ENCODE measurements around the gene TEX10.

Gene TEX10

GRCh38 chr9:100285601-100286000 is 67.1 kb downstream of the TEX10 start:
- DNase-seq (ENCODE audit: low read depth, low spot score): no peak

GRCh38 chr9:100285080-100285479 is 67.7 kb downstream of the TEX10 start:
- DNase-seq (ENCODE audit: low read depth, low spot score): no peak

DNA sequence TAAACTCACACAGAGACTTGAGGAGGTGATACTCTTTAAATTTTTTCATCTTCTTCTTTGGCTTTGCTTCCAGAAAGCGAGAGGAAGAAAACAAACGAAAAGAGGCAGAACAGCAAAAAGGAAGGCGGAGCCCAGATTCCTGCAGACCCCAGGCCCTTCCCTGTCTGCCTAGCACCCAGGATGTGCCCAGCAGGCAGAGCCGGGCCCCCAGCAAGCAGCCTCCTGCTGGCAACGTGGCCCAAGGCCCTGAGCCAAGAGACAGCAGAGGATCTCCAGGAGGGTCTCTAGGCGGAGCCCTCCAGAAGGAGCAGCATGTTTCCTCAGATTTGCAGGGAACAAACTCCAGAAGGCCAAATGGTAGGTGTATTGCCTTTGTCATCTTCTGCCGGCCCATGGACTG is 68.5 kb downstream of the TEX10 start:
- DNase-seq (ENCODE audit: low read depth, low spot score): no peak

DNA sequence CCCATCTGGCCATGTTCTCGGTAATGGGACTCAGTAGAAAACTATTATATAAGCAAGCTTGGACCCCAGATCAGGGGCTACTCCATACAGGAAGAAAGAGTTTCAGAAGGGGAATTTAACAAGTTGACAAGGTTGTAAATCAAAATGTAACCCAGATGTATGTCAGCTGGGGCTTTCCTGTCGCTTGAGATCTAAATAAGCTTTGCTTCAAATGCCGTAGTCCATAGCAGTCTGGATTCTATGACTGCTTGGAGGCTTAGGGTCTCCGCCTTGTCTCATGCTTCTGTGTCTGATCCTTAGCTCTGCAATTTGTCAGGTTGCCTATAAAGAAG is 70.4 kb downstream of the TEX10 start:
- no peak for DNase-seq (ENCODE audit: low read depth, low spot score)

DNA sequence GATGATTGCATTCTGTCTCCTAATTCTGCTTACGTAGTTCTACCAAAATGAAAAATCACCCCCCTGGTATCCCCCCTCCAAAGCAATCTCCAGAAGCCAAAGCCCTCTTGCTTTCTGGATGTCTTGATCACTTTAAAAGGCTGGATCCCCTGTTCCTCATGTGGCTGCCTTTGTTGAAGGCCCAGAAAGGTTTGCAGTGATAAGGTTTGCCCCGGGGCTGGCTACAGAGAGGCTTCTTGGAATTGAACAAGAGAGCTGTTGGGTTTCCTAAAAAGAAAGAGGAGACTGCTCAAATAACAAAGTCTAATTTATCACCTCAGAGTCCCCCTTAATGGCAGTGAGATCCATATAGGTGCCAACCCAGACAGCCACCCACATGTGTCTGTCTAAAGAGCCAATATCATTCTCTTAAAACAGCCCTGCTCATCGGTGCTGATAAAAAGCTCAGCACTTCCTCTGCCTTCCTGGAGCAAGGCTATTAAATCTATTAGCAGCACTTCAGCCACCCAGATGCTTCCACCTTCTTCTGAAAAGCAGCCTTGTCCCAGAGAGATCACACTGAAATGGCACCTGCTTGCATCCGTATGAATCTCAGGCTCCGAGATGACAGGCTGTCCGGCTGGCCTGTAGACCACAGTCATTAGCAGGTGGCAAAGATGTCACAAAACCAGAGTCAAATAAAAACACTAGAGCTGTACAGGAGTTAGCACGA is 70.9 kb downstream of the TEX10 start:
- DNase-seq (ENCODE audit: low read depth, low spot score): no peak

DNA sequence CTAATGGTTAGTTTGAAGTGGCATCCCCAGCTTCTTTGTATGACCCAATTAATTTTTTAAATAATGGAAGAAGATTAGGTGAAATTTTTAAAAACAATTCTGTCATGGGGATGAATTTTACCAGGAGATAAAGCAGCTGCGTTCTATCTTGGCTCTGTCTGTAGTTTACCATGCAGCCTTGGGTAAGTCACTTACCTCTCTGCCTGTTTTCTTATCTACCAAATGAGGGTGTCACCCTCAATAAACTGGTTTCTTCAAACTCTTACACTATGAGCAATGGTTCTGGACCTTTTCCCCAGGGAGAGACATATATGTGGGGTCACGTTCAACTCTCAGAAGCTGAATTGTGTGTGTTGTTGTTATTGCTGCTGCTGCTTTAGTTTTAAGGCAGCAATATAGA is 71.7 kb downstream of the TEX10 start:
- no peak for DNase-seq (ENCODE audit: low read depth, low spot score)

DNA sequence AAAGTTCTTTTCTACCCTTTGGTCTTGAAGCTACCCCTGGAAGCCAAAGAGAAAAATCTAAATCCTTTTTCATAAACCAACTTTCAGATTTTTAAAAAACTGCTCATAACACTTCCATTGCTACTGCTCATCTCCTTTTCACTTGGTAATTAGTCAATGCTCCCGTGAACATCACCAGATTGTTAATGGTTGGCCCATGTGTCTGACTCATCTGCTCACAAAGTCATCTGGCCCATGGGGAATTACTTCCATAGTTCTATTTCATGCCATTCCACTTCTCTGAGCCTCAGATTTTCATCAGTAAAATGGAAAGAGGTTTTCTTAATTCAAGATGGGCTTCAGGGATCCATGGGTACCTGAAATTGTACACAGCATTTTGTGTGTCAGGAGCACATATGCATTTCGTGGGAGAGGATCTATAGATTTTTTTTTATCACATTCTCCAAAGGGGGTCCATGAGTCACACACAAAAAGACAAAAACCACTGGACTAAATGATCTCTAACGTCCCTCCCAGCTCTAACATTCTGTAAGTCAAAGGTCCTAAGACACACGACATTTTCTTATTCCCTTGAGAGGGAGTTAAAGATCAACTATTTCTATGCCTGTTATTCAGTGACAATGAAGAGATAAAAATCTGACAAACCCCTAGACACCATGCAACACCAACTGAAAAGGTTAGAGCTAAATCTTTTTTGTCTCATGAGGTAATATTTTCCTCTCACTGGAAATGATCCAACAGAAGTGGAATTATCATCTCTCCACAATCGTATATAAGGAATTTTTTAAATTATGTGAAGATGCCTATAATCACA is 75.4 kb downstream of the TEX10 start:
- no peak for DNase-seq (ENCODE audit: low read depth, low spot score)

- DNase-seq (ENCODE audit: low read depth, low spot score): no peak
Measured at GRCh38 chr9:100269656-100270055, 83.1 kb downstream of the TEX10 start.

- no peak for DNase-seq (ENCODE audit: low read depth, low spot score)
Measured at GRCh38 chr9:100268271-100268670, 84.5 kb downstream of the TEX10 start.

- DNase-seq (ENCODE audit: low read depth, low spot score): no peak
Measured at GRCh38 chr9:100267211-100267610, 85.5 kb downstream of the TEX10 start.

All from activated CD4-positive, CD25-positive, alpha-beta regulatory T cell treated with anti-CD3 and anti-CD28 coated beads, Interleukin-2, amount 50 U/mL, for 16 hours (primary cell).